Tibial artery (tissue), 4 donors: ENCODE data around the gene TTC12.

Source experiments
- DNase-seq, 2 donors: peaks; one replicate each; pipeline ENCODE4 v3.0.0-alpha.2; 2019
- H3K27ac ChIP-seq, 2 donors: fragments of 200-600 bp; sonication (generic) in 1 of 2; 1 replicate in 1 of 2; 2 replicates in 1 of 2; pipeline ENCODE4 v1.5.1; 2018 to 2019; ENCODE audit warnings: mild to moderate bottlenecking in 1 of 2
- H3K27me3 ChIP-seq, 2 donors: fragments of 200-600 bp; sonication (generic) in 1 of 2; one replicate each; pipeline versions ENCODE4 v1.5.1 to v1.6.0; 2016 to 2019
- H3K36me3 ChIP-seq, 3 donors: fragments of 200-600 bp; sonication (generic) in 2 of 3; one replicate each; pipeline ENCODE4 v1.5.1; 2016 to 2019; ENCODE audit warnings: mild to moderate bottlenecking in 2 of 3
- H3K4me1 ChIP-seq, 4 donors: fragments of 200-600 bp; sonication (generic) in 2 of 4; 1 replicate in 3 of 4; 2 replicates in 1 of 4; pipeline ENCODE4 v1.5.1; 2016 to 2019
- H3K4me3 ChIP-seq, 2 donors: fragments of 200-600 bp; sonication (generic) in 1 of 2; 1 replicate in 1 of 2; 2 replicates in 1 of 2; pipeline ENCODE4 v1.5.1; 2018 to 2019; ENCODE audit warnings: mild to moderate bottlenecking in 2 of 2
- H3K9me3 ChIP-seq, 3 donors: fragments of 200-600 bp; sonication (generic) in 1 of 3; one replicate each; pipeline ENCODE4 v1.5.1; 2016 to 2019
- CTCF ChIP-seq, 2 experiments: fragments of 200-600 bp in 1 of 2; fragments of 450-650 bp in 1 of 2; IDR thresholded peaks; one replicate each; pipeline ENCODE4 v1.5.1; 2017 to 2019; ENCODE audit warnings: antibody characterized with exemption in 2 of 2, mild to moderate bottlenecking in 1 of 2, moderate library complexity in 1 of 2
- intact Hi-C: fragments of 100-400 bp; cut with DNase I; formaldehyde crosslinking; loops from one replicate; pipeline ENCODE4 v1.15.0; 2023; ENCODE audit warnings: low total_unique reads

TTC12 gene

DNA sequence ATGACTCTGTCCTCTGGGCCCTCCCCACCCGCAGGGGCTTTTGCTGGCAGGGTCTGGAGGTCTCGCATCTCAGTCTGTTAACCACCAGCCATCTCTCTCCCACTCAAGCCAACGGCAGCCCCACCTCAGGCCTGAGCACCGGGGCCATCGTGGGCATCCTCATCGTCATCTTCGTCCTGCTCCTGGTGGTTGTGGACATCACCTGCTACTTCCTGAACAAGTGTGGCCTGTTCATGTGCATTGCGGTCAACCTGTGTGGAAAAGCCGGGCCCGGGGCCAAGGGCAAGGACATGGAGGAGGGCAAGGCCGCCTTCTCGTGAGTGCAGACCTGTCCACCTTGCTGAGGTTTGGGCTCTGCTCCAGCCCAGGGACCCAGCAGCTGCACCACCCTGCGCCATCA lies 44.3 kb upstream of the TTC12 start:
- intact Hi-C loops, result no loop called here
- no peaks in the 10 kb centered on the region for H3K27me3 ChIP-seq
- no peaks in the 10 kb centered on the region for H3K4me1 ChIP-seq
- no peaks in the 10 kb centered on the region for H3K36me3 ChIP-seq
- H3K27ac ChIP-seq, result no peak overlapping the region
- no peak overlapping the region for H3K4me3 ChIP-seq
- H3K9me3 ChIP-seq, result no peaks in the 10 kb centered on the region
- TF ChIP-seq CTCF (IDR thresholded peaks at IDR 0.05), result no peak
- DNase-seq, result no peak

DNA sequence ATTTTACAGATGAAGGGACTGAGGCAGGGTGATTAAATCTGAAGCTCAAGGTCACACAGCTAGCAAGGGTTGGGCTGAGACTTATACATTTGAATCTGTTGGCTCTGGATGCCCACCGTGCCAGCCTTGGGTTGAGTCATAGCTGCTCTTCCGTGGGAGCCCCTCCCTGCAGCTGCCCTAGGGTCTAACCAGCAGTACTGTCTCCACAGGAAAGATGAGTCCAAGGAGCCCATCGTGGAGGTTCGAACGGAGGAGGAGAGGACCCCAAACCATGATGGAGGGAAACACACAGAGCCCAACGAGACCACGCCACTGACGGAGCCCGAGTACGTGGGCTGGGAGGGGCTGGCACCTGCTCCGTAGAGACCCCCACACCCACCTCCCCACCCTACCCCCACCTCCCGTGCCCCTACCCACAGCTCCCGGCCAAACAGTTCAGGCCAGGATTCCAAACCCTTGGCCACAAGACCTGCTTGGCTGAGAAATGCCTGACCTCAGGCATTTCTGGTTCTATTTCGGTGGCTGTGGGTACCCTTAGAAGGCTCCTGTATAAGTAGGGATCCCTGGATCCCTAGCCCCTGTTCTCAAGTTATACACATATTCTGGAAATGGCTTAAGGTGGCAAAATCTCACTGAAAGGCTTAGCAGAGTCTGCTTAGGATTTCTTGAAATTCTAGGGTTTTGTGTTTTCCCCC lies 42.7 kb upstream of the TTC12 start:
- intact Hi-C loops, result no loop called here
- Histone ChIP-seq H3K27ac (no peak overlapping the region), H3K36me3 (no peaks in the 10 kb centered on the region)

DNA sequence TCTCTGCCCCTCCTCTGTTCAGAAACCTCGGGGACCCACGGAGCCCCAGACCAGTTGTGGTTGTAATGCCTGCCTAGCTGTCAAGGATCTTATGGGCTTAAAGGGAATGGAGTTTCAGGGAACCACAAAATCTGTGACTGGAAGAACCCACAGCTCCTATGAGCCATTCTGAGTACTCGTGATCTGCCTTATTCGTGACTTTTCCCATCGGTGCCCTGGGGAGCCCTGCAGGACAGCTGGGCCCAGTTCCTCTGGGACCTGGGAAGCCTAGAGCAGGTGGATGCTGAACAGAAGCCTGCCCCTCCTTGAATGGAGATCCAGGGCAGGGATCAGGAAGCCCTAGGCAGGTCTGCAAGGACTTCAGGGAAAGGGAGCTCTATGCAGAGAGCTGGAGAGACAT lies 42.1 kb upstream of the TTC12 start:
- H3K27me3 ChIP-seq, result no peaks in the 10 kb centered on the region
- no peak for DNase-seq
- H3K4me1 ChIP-seq, result no peaks in the 10 kb centered on the region
- H3K9me3 ChIP-seq, result no peaks in the 10 kb centered on the region
- no peak overlapping the region for H3K27ac ChIP-seq
- H3K36me3 ChIP-seq, result no peaks in the 10 kb centered on the region
- intact Hi-C loops, result no loop called here
- TF ChIP-seq CTCF (IDR thresholded peaks at IDR 0.05), result no peak
- H3K4me3 ChIP-seq, result no peak overlapping the region

More for the DNA sequence above, 42.7 kb upstream of the TTC12 start:
- Histone ChIP-seq H3K4me1 (no peaks in the 10 kb centered on the region), H3K9me3 (no peaks in the 10 kb centered on the region), H3K27me3 (no peaks in the 10 kb centered on the region), H3K4me3 (no peak overlapping the region)
- no peak for TF ChIP-seq CTCF (IDR thresholded peaks at IDR 0.05)
- DNase-seq, result no peak

GRCh38 chr11:113272927-113273615 lies 41.3 kb upstream of the TTC12 start:
- Histone ChIP-seq H3K4me1 (no peaks in the 10 kb centered on the region), H3K27ac (no peak overlapping the region), H3K27me3 (no peaks in the 10 kb centered on the region), H3K4me3 (no peak overlapping the region), H3K36me3 (no peaks in the 10 kb centered on the region), H3K9me3 (no peaks in the 10 kb centered on the region)
- no peak for DNase-seq
- TF ChIP-seq CTCF (IDR thresholded peaks at IDR 0.05), result no peak
- intact Hi-C loops, result no loop called here

DNA sequence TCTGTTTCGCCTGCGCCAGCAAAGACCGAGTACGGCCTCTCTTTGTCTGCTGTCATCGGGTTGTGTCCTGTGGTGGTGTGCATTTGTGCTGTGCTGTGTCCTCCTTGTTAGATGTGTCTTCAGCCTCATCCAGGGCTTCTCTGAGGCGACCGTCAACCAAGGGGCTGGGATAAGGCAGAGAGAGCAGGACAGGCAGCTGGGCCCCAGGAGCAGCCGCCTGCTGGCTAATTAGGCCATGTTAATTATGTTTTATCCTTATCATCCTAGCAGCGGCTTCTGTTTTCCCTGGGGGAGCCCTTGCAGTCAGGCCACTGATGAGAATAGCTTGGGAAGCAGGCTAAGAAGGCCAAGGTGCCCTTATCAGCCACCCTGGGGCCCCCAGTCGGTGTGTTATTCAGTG lies 40.7 kb upstream of the TTC12 start:
- no peak for TF ChIP-seq CTCF (IDR thresholded peaks at IDR 0.05)
- no peak overlapping the region for H3K27ac ChIP-seq
- DNase-seq, result no peak
- no peaks in the 10 kb centered on the region for H3K36me3 ChIP-seq
- no peak overlapping the region for H3K4me3 ChIP-seq
- H3K27me3 ChIP-seq, result no peaks in the 10 kb centered on the region
- no peaks in the 10 kb centered on the region for H3K4me1 ChIP-seq
- intact Hi-C loops, result no loop called here
- H3K9me3 ChIP-seq, result no peaks in the 10 kb centered on the region
